Activated CD8-positive, alpha-beta memory T cell treated with anti-CD3 and anti-CD28 coated beads for 24 hours (primary cell): Measurements from ENCODE around the gene RNF26.
A peak's percentile ranks its signal among the peaks of the same experiment; 100 is the strongest.

Source experiments
- DNase-seq: peaks from one replicate; pipeline ENCODE4 v3.0.0-alpha.2; 2020

The RNF26 gene

GRCh38 chr11:119316016-119316728 lies 18.2 kb upstream of the RNF26 start:
- peak; percentile 65 for DNase-seq

- peak; percentile 64 for DNase-seq
These were observed 17.4 kb upstream of the RNF26 start, which contains the start of gene MCAM for GRCh38 chr11:119316729-119317591. Gene MCAM, minus strand, starts transcription at chr11:119317130. Its CDS starts 29 bp downstream, at chr11:119317101.

- no peak for DNase-seq
These were observed 16.6 kb upstream of the RNF26 start for GRCh38 chr11:119317592-119318239.

GRCh38 chr11:119318240-119319135 lies 15.8 kb upstream of the RNF26 start:
- DNase-seq: no peak

- no peak for DNase-seq
These were observed 15.1 kb upstream of the RNF26 start for GRCh38 chr11:119319136-119319699.

- no peak for DNase-seq
These were observed 14.6 kb upstream of the RNF26 start for GRCh38 chr11:119319700-119320239.

- no peak for DNase-seq
These were observed 14.0 kb upstream of the RNF26 start for GRCh38 chr11:119320240-119320775.

GRCh38 chr11:119320776-119321524 lies 13.4 kb upstream of the RNF26 start:
- no peak for DNase-seq

- no peak for DNase-seq
These were observed 12.0 kb upstream of the RNF26 start for GRCh38 chr11:119322360-119322739.

GRCh38 chr11:119322921-119323531 lies 11.3 kb upstream of the RNF26 start:
- no peak for DNase-seq

- DNase-seq: peak; percentile 92
These were observed 10.7 kb upstream of the RNF26 start for GRCh38 chr11:119323532-119324033.

- no peak for DNase-seq
These were observed 10.1 kb upstream of the RNF26 start for GRCh38 chr11:119324189-119324588.

GRCh38 chr11:119329320-119329719 lies 5.0 kb upstream of the RNF26 start:
- no peak for DNase-seq

GRCh38 chr11:119330237-119330636 lies 4.1 kb upstream of the RNF26 start:
- no peak for DNase-seq

GRCh38 chr11:119332111-119332765 lies 2.1 kb upstream of the RNF26 start:
- no peak for DNase-seq

- DNase-seq: no peak
These were observed 846 bp downstream of the RNF26 start for GRCh38 chr11:119335091-119335654.

GRCh38 chr11:119335655-119336543 lies 1.6 kb downstream of the RNF26 start:
- DNase-seq: no peak
